Measurements from ENCODE around the gene PDE8B.
"Not testable (repeated sequence)": the region's sequence is repeated elsewhere in the genome, so short reads cannot be mapped to it uniquely, and the experiment has no call there.

Gene PDE8B

GRCh38 chr5:77368367-77368766 lies 157.9 kb downstream of the PDE8B start:
- no peak for DNase-seq

- no peak for DNase-seq
Observed at GRCh38 chr5:77369566-77369965, 159.1 kb downstream of the PDE8B start.

GRCh38 chr5:77374686-77375085 lies 164.2 kb downstream of the PDE8B start:
- DNase-seq = no peak

- DNase-seq = no peak
Observed at GRCh38 chr5:77376609-77377300, 166.3 kb downstream of the PDE8B start.

- peak; percentile 89 for DNase-seq
Observed at GRCh38 chr5:77379558-77380061, 169.1 kb downstream of the PDE8B start.

- no peak for DNase-seq
Observed at GRCh38 chr5:77380636-77381035, 170.2 kb downstream of the PDE8B start.

GRCh38 chr5:77383336-77383735 lies 172.9 kb downstream of the PDE8B start:
- DNase-seq = not testable (repeated sequence)

GRCh38 chr5:77386340-77386739 lies 175.9 kb downstream of the PDE8B start:
- DNase-seq = not testable (repeated sequence)

GRCh38 chr5:77389746-77390145 lies 179.3 kb downstream of the PDE8B start:
- no peak for DNase-seq

GRCh38 chr5:77390221-77390620 lies 179.7 kb downstream of the PDE8B start:
- no peak for DNase-seq

- no peak for DNase-seq
Observed at GRCh38 chr5:77390795-77391194, 180.3 kb downstream of the PDE8B start.

GRCh38 chr5:77391240-77391765 lies 180.8 kb downstream of the PDE8B start:
- DNase-seq = no peak

- no peak for DNase-seq
Observed at GRCh38 chr5:77394064-77394715, 183.7 kb downstream of the PDE8B start.

- DNase-seq = peak; percentile 13
Observed at GRCh38 chr5:77396017-77396416, 185.5 kb downstream of the PDE8B start.

- no peak for DNase-seq
Observed at GRCh38 chr5:77397686-77398292, 187.3 kb downstream of the PDE8B start.

- no peak for DNase-seq
Observed at GRCh38 chr5:77398458-77398857, 188.0 kb downstream of the PDE8B start.

- DNase-seq = no peak
Observed at GRCh38 chr5:77398896-77399295, 188.4 kb downstream of the PDE8B start.

GRCh38 chr5:77400645-77401044 lies 190.2 kb downstream of the PDE8B start:
- DNase-seq = no peak

- DNase-seq = no peak
Observed at GRCh38 chr5:77402796-77403195, 192.3 kb downstream of the PDE8B start.

- no peak for DNase-seq
Observed at GRCh38 chr5:77407152-77407551, 196.7 kb downstream of the PDE8B start.

- DNase-seq = peak; percentile 16
Observed at GRCh38 chr5:77409870-77410621, 199.6 kb downstream of the PDE8B start.

- DNase-seq = no peak
Observed at GRCh38 chr5:77413049-77413448, 202.6 kb downstream of the PDE8B start.

GRCh38 chr5:77418162-77418561 lies 207.7 kb downstream of the PDE8B start:
- DNase-seq = no peak
